Muscle of leg (tissue), 11 donors: ENCODE results near the gene SLC31A1. TPM values are rescaled to one million over a fixed set of nuclear protein-coding genes. Genes with fewer than 3 reads are reported as not detected.

Experiments used
- DNase-seq: peaks from one replicate; pipeline ENCODE4 v3.0.0; 2013
- H3K27ac ChIP-seq: one replicate; pipeline ENCODE4 v1.5.1; 2013; ENCODE audit warnings: mild to moderate bottlenecking, low read length, control low read depth
- H3K27me3 ChIP-seq: one replicate; pipeline ENCODE4 v1.6.1; 2013; ENCODE audit warnings: low read length; ENCODE audit not compliant: control insufficient read depth, insufficient read depth
- H3K36me3 ChIP-seq: one replicate; pipeline ENCODE4 v1.6.1; 2013; ENCODE audit warnings: low read length; ENCODE audit not compliant: control insufficient read depth, insufficient read depth
- H3K4me1 ChIP-seq: one replicate; pipeline ENCODE4 v1.6.1; 2013; ENCODE audit warnings: low read length; ENCODE audit not compliant: control insufficient read depth, insufficient read depth
- H3K4me3 ChIP-seq: one replicate; pipeline ENCODE4 v1.5.1; 2013; ENCODE audit warnings: low read length, control low read depth
- H3K9me3 ChIP-seq: replicated peaks from 2 replicates; pipeline ENCODE4 v1.6.1; 2013; ENCODE audit warnings: low read depth, low read length; ENCODE audit not compliant: control insufficient read depth
- whole genome bisulfite sequencing: methylation state at CpG from one replicate; pipeline ENCODE4 v1.1.5; 2013; ENCODE audit warnings: missing lambda C conversion rate; ENCODE audit not compliant: insufficient coverage; 5-methylcytosine and 5-hydroxymethylcytosine counted together
- polyA plus RNA-seq, 8 donors: library from polyadenylated mRNA; unstranded; fragments of 120-200 nt; gene quantifications; one replicate each; pipeline versions ENCODE4 v1.2.1 to v1.2.3, GENCODE V29; 2013; ENCODE audit warnings: inconsistent platforms in 1 of 8, low replicate concordance in 1 of 8; ENCODE audit not compliant: insufficient read length in 8 of 8, insufficient read depth in 1 of 8
- total RNA-seq: library from RNA; stranded (reverse); fragments of 120-200 nt; gene quantifications from one replicate; pipeline ENCODE4 v1.2.4, GENCODE V29; 2013

The SLC31A1 gene
- total and polyA plus RNA-seq, 9 donors = 8.0 to 14.2 (median 10.1) TPM

- Histone ChIP-seq H3K9me3 (peaks cover 3% of the 10 kb centered on the region), H3K4me1 (no peaks in the 10 kb centered on the region), H3K36me3 (peaks cover 17% of the 10 kb centered on the region), H3K27ac (no peak overlapping the region), H3K27me3 (no peaks in the 10 kb centered on the region), H3K4me3 (no peak overlapping the region)
- no CpG with 5 or more reads among the region's 1 CpG for WGBS
- DNase-seq = no peak
Observed at GRCh38 chr9:113254991-113255390, 33.6 kb downstream of the SLC31A1 start.

GRCh38 chr9:113255438-113255837, 34.1 kb downstream of the SLC31A1 start:
- no peak for DNase-seq
- peaks cover 21% of the 10 kb centered on the region for H3K36me3 ChIP-seq

GRCh38 chr9:113257863-113258262, 36.5 kb downstream of the SLC31A1 start:
- H3K36me3 ChIP-seq = peaks cover 31% of the 10 kb centered on the region

More at GRCh38 chr9:113255438-113255837, 34.1 kb downstream of the SLC31A1 start:
- WGBS = 97% methylated on average over 4 of the region's 6 CpGs
- H3K27ac ChIP-seq = no peak overlapping the region
- no peaks in the 10 kb centered on the region for H3K4me1 ChIP-seq
- H3K27me3 ChIP-seq = no peaks in the 10 kb centered on the region
- H3K9me3 ChIP-seq = peaks cover 3% of the 10 kb centered on the region
- H3K4me3 ChIP-seq = no peak overlapping the region

GRCh38 chr9:113258282-113258681, 36.9 kb downstream of the SLC31A1 start:
- peaks cover 32% of the 10 kb centered on the region for H3K36me3 ChIP-seq

More at GRCh38 chr9:113257863-113258262, 36.5 kb downstream of the SLC31A1 start:
- Histone ChIP-seq H3K9me3 (no peaks in the 10 kb centered on the region), H3K4me3 (no peak overlapping the region), H3K27ac (no peak overlapping the region), H3K4me1 (no peaks in the 10 kb centered on the region), H3K27me3 (no peaks in the 10 kb centered on the region)
- WGBS = no CpG with 5 or more reads among the region's 3 CpGs
- DNase-seq = no peak

GRCh38 chr9:113261917-113262671, 40.8 kb downstream of the SLC31A1 start:
- no peaks in the 10 kb centered on the region for H3K4me1 ChIP-seq
- WGBS = no CpG with 5 or more reads among the region's 1 CpG
- DNase-seq = no peak
- H3K9me3 ChIP-seq = no peaks in the 10 kb centered on the region
- H3K4me3 ChIP-seq = no peak overlapping the region
- H3K27me3 ChIP-seq = no peaks in the 10 kb centered on the region
- H3K36me3 ChIP-seq = peaks cover 36% of the 10 kb centered on the region
- no peak overlapping the region for H3K27ac ChIP-seq

More at GRCh38 chr9:113258282-113258681, 36.9 kb downstream of the SLC31A1 start:
- Histone ChIP-seq H3K4me1 (no peaks in the 10 kb centered on the region), H3K9me3 (no peaks in the 10 kb centered on the region), H3K27me3 (no peaks in the 10 kb centered on the region), H3K27ac (no peak overlapping the region), H3K4me3 (no peak overlapping the region)
- WGBS = no CpG with 5 or more reads among the region's 1 CpG
- no peak for DNase-seq

- 100% methylated on average over 1 of the region's 3 CpGs for WGBS
- H3K27me3 ChIP-seq = no peaks in the 10 kb centered on the region
- H3K27ac ChIP-seq = no peak overlapping the region
- DNase-seq = no peak
- H3K4me3 ChIP-seq = no peak overlapping the region
- no peaks in the 10 kb centered on the region for H3K9me3 ChIP-seq
- no peaks in the 10 kb centered on the region for H3K4me1 ChIP-seq
- peaks cover 32% of the 10 kb centered on the region for H3K36me3 ChIP-seq
Observed at GRCh38 chr9:113266174-113266573, 44.8 kb downstream of the SLC31A1 start.

- peaks cover 38% of the 10 kb centered on the region for H3K36me3 ChIP-seq
- H3K27ac ChIP-seq = no peak overlapping the region
- no peaks in the 10 kb centered on the region for H3K4me1 ChIP-seq
- H3K27me3 ChIP-seq = no peaks in the 10 kb centered on the region
- WGBS = 100% methylated on average over 4 of the region's 4 CpGs
- H3K4me3 ChIP-seq = no peak overlapping the region
- H3K9me3 ChIP-seq = no peaks in the 10 kb centered on the region
- no peak for DNase-seq
Observed at GRCh38 chr9:113267911-113268566, 46.7 kb downstream of the SLC31A1 start.

- Histone ChIP-seq H3K9me3 (no peaks in the 10 kb centered on the region), H3K36me3 (peaks cover 38% of the 10 kb centered on the region), H3K4me3 (no peak overlapping the region), H3K4me1 (no peaks in the 10 kb centered on the region), H3K27ac (no peak overlapping the region), H3K27me3 (no peaks in the 10 kb centered on the region)
- no CpG with 5 or more reads among the region's 2 CpGs for WGBS
- no peak for DNase-seq
Observed at GRCh38 chr9:113269355-113269754, 48.0 kb downstream of the SLC31A1 start.

GRCh38 chr9:113269871-113270270, 48.5 kb downstream of the SLC31A1 start:
- no peak for DNase-seq
- WGBS = no CpG with 5 or more reads among the region's 2 CpGs
- Histone ChIP-seq H3K4me3 (no peak overlapping the region), H3K9me3 (no peaks in the 10 kb centered on the region), H3K36me3 (peaks cover 38% of the 10 kb centered on the region), H3K4me1 (peaks cover 3% of the 10 kb centered on the region), H3K27me3 (no peaks in the 10 kb centered on the region), H3K27ac (no peak overlapping the region)

GRCh38 chr9:113274474-113275156, 53.3 kb downstream of the SLC31A1 start:
- Histone ChIP-seq H3K36me3 (peaks cover 38% of the 10 kb centered on the region), H3K27ac (peak overlapping the region; percentile 96), H3K27me3 (no peaks in the 10 kb centered on the region), H3K4me3 (peak overlapping the region; percentile 95), H3K9me3 (no peaks in the 10 kb centered on the region), H3K4me1 (peaks cover 7% of the 10 kb centered on the region)
- 2% methylated on average over 10 of the region's 15 CpGs for WGBS
- DNase-seq = peak; percentile 79
